GM19395 (cell line): ENCODE results near the gene SYNGR1.
A peak's percentile ranks its signal among the peaks of the same experiment; 100 is the strongest.
"Not testable (repeated sequence)": the region's sequence is repeated elsewhere in the genome, so short reads cannot be mapped to it uniquely, and the experiment has no call there.

ENCODE experiments used
- ATAC-seq: cut with Tn5 transposase; IDR thresholded peaks from one replicate; pipeline ENCODE4 v1.9.1; 2021; ENCODE audit warnings: mild to moderate bottlenecking, moderate library complexity; ENCODE audit not compliant: unreplicated experiment

Gene SYNGR1

DNA sequence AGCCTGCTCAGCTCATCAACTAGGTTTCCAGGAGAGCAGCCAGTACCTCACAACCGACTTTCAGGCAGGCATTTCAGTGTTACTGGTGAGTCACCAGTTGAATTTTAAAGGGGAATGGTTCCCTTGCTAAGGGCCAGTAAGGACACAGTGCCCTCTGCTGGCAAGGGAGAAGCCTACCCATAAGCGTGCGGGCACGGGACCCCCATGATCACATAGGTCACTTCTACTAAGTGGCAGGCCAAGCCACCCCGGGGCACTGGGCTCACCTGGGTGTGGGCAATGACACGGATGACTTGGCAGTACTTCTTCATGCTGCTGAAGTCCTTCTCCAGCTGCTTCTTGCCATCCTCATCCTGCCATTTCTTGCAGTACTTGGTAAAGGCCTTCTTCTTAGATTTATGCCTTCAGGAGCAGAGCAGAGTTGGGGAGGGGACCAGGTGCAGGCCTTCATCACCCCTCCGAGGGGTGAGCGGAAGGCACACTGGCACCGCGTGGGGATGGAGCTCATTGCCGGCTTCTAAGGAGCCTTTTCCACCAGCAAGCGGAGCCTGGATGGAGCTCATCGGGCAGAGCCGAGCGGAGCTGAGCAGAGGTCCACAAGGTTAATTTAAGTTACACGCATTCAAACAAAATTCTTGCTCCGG, 33.2 kb upstream of the SYNGR1 start:
- no peak for ATAC-seq

DNA sequence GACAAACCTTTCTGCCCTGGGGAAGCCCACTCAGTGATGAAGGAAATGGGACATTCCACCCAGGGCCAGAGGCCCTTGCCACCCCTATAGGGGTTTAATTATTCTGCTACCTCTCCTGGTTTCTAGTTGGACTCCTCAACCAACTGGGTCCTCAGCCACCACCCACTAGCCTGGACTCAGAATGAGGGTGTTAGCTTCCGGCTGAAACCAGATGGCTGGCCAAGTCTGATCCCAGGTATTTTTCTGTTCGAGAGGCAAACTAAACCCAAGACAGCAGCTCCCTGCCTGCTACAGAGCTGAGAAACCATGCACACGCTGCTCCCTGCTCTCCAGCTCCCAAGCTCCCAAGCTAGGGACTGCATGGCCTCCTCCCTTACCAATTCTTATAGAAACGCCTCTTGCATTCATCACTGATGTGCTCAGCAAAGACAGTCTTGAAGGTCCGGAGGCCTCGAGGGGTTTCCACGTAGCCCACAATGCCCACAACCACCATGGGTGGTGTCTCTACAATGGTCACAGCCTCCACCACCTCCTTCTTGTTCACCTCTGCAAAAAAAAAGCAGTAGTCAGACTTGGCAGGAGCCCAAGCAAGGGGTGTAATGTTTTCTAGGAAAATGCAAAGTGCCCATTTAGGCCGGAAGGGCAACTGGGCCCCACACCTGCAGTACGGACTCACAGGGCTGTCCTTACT, 32.6 kb upstream of the SYNGR1 start:
- no peak for ATAC-seq

- no peak for ATAC-seq
These were observed 31.9 kb upstream of the SYNGR1 start for GRCh38 chr22:39317775-39318506.

- no peak for ATAC-seq
These were observed 31.1 kb upstream of the SYNGR1 start for GRCh38 chr22:39318507-39319283.

DNA sequence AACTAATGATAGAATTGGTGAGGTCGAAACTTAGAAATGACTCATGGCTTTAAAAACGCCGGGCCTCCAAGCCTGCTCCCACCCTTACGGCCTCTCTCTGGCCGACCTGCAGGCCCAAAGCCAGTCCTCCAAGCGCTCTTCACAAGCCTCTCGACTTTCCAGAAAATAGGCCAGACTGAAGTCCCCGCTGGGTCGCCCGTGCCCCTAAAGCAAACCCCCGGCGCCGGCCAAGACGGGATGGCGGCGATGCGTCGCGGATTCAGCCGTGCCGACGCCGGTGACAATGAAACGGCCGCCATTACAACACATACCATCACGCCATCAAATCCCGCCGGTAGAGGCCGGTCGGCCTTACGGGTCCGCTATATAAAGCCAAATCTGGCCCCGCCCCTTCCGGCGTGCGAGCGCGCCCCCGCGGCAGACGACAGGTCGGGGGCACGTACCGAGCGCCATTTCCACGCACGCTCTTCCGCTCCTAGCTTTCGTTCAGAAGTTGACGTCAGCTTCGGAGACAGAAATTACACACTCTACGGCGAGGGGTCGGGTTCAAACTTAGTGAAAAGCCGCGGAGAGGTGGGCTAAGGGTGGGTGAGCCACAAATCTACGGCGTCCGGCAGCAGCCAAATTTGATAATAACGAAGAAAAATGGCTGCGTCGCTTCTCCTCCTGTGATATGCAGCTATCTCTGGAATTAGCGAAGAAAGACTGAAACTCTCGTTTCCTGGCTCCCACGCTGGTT, 30.3 kb upstream of the SYNGR1 start, which contains the start of gene RPL3:
Gene RPL3 (minus strand): TSS at position 340 of the 739 bp plus-strand sequence. CDS start 26 bp downstream, at position 314.
- peak; percentile 66 for ATAC-seq

DNA sequence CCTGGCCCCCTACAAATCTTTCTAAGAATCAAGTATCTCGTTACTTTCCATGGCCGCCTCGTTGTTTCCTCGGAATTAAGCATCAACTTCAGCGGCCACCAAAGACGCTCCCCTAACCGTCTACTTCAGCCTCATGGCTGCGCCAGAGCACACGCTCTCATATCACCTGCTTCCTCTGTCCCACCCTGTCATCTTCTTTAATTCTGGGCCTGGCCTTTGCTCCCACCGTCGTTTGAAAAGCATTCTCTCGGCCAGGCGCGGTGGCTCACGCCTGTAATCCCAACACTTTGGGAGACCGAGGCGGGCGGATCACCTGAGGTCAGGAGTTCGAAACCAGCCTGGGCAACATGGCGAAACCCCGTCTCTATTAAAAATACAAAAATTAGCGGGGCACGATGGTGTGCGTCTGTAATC, 29.2 kb upstream of the SYNGR1 start:
- not testable (repeated sequence) for ATAC-seq

DNA sequence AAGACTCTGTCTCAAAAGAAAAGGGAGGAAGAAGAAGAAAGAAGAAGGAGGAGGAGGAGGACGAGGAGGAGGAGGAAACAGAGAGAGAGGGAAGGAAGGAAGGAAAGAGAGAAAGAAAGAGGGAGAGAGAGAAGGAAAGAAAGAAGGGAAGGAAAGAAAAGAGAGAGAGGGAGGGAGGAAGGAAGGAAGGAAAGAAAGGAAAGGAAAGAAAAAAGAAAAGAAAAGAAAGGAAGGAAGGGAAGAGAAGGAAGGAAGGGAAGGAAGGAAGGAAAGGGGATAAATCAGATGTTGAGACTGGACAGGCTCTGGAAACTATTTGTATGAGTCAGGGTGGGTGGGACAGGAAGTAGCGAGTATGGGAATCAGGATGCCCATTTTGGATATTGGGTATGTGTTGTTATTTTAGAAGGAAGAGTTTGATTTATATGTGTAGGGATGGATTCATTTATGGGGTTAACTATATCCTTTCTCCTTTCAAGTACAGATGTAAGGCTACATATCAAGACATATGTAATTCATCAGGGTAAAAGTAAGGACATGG, 24.3 kb upstream of the SYNGR1 start:
- no peak for ATAC-seq

DNA sequence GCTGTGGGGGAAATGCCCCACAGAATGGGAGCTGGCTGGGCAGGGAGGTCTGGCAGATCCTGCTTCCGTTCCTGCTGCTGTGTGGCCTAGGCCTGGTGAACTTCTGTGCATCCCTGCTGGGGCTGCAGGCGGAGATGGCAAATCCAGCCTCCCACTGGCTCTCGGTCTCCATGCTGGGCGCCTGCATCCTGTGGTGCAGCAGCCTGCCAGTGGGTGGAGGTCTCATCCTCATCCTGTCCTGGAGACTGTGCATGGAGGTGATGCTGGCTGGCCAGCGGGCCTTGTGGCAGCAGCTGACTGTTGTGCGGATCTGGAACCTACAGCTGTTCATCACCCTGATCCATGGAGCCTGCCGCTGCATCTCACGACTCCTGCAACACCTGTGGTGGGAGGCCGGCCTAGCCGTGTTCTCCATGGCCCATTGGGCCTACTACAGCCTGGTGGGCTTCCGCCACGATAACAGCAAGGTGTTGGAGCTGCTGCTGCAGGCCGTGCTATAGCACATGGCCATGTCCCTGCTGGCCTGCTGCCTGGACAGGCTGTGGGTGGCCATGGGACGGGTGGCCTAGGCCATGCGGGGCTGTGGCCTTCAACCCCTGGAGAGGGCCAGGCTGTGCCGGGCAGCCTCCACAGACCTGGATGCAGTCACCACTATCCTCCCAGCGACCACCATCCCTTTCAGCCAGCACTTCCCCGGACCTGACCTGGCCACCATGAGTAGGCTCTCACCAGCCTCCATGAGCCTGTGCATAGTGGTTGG, 21.6 kb upstream of the SYNGR1 start:
- ATAC-seq, result no peak

GRCh38 chr22:39330553-39330952, 19.2 kb upstream of the SYNGR1 start:
- not testable (repeated sequence) for ATAC-seq

GRCh38 chr22:39332441-39333064, 17.2 kb upstream of the SYNGR1 start:
- no peak for ATAC-seq

- no peak for ATAC-seq
These were observed 13.4 kb upstream of the SYNGR1 start for GRCh38 chr22:39336411-39336810.

- ATAC-seq, result not testable (repeated sequence)
These were observed 10.0 kb upstream of the SYNGR1 start for GRCh38 chr22:39339775-39340174.

- ATAC-seq, result no peak
These were observed 8.6 kb upstream of the SYNGR1 start for GRCh38 chr22:39341179-39341578.

- ATAC-seq, result no peak
These were observed 6.3 kb upstream of the SYNGR1 start for GRCh38 chr22:39343259-39344045.

DNA sequence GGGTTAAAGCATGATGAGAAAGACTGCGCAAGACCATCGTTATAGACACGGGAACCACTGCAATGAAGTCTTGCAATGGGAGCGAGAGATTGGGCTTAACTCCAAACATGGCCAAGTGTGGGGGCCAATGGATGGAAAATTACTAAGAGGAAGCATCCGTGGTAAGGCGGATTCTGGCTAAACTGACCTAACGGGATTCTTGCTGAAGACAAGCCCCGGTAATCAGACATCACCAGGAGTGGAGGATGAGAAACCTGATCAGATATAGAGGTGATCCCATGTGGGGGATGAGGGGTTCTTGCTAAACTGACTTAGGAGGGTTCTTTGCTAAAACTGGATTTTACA, 5.8 kb upstream of the SYNGR1 start:
- no peak for ATAC-seq

- ATAC-seq, result no peak
These were observed 4.6 kb upstream of the SYNGR1 start for GRCh38 chr22:39345231-39345630.

DNA sequence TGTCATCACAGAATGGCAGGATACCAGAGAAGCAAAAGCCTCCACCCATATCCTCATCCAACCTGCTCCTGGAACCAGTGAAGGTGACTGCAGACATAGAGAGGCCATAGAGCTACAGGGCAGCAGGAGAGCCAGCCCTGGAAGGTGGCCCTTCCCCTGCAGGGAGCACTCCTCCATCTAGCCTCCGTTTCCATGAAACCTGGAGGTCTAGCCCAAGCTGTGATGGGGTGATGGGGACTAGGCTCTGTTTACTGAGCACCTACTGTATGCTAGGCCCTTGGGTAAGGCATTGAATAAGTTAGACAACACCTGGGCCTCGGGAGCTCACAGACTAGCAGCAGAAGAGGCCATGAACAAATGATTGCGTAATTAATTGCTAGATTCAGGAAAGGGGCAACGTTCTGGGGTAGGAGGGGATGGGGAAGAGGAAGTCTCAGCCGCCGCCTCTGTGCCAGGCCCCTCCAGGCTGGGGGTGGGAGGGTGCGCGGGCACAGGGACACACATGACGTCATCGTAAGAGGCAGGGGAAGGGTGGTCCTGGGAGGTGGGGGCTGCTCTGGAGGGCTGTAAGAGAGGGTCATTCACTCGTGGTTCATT, 784 bp upstream of the SYNGR1 start:
- ATAC-seq, result no peak

- ATAC-seq, result no peak
These were observed 255 bp upstream of the SYNGR1 start for GRCh38 chr22:39349506-39349966.
